Lower leg skin (tissue), 3 donors: ENCODE results near the gene PPM1L.

Experiments used
- CTCF ChIP-seq, 3 donors: fragments of 450-650 bp; IDR thresholded peaks; one replicate each; pipeline ENCODE4 v1.5.1; 2016; ENCODE audit warnings: antibody characterized with exemption in 3 of 3, mild to moderate bottlenecking in 3 of 3, moderate library complexity in 2 of 3
- POLR2A ChIP-seq, 2 donors: fragments of 450-650 bp; IDR thresholded peaks; one replicate each; pipeline ENCODE4 v1.6.1; 2016 to 2017; ENCODE audit warnings: antibody characterized with exemption in 2 of 2, mild to moderate bottlenecking in 1 of 2, moderate library complexity in 1 of 2

DNA sequence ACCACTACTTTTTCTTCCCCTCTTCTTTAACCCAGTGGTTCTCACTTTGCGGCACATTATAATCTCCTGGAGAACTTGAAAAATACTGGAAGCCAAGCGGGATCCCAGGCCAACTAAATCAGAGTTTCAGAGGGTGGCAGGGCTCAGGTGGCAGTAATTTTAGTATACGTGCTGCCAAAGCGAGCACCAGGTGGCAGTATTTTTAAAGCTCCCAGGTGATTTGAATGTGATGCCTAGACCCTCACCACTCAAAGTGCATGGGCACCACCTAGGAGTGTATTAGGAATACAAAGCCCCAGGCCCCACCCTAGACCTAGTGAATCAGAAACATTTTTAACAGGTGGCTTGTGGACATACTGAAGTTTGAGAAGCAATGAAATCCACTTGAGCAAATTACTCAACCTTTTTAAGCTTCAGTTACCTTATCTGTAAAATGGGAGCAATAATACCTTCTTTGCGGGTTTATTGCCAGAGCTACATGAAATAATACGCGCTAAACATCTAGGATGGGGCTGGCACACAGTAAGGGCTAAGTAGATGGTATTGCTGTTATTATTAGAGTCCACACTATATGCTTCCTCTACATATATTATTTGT lies 340.8 kb downstream of the PPM1L start:
- TF ChIP-seq POLR2A (IDR thresholded peaks at IDR 0.05) (no peak), CTCF (IDR thresholded peaks at IDR 0.05) (no peak)
